HEK293 (cell line): Measurements from ENCODE around the gene FRRS1L.
A peak's percentile ranks its signal among the peaks of the same experiment; 100 is the strongest.

Experiments used
- CTCF ChIA-PET: fragments of 350-600 bp; formaldehyde crosslinking; extraction: SDS; loops from one replicate; lab custom pipeline; 2021; ENCODE audit warnings: antibody characterized with exemption; lab: Yijun Ruan, JAX
- POLR2A ChIA-PET: fragments of 300-600 bp; formaldehyde crosslinking; extraction: SDS; loops from one replicate; lab custom pipeline; 2020; ENCODE audit warnings: antibody characterized with exemption, inconsistent platforms; lab: Yijun Ruan, JAX
- H3K27ac ChIP-seq: fragments of 200-500 bp; sonication (Bioruptor generic); 2 replicates; pipeline ENCODE4 v1.5.1; 2014; ENCODE audit warnings: low read depth, low read length, control low read depth, inconsistent platforms; ENCODE audit errors: extremely low read depth
- H3K36me3 ChIP-seq, 2 experiments: fragments of 200-500 bp in 1 of 2; sonication (Bioruptor generic) in 1 of 2; 1 replicate in 1 of 2; 2 replicates in 1 of 2; pipeline ENCODE4 v1.5.1; 2014 to 2017; ENCODE audit warnings: inconsistent platforms in 2 of 2, low read length in 2 of 2; ENCODE audit not compliant: control insufficient read depth in 2 of 2, insufficient read depth in 1 of 2
- H3K4me1 ChIP-seq: fragments of 200-500 bp; sonication (Bioruptor generic); 2 replicates; pipeline ENCODE4 v1.5.1; 2014; ENCODE audit warnings: mild to moderate bottlenecking, low read length, inconsistent platforms; ENCODE audit not compliant: control insufficient read depth, insufficient read depth
- H3K4me3 ChIP-seq: 2 replicates; pipeline ENCODE4 v1.5.1; 2011; ENCODE audit warnings: low read depth, mild to moderate bottlenecking, control low read depth, low read length, moderate library complexity
- H3K9me3 ChIP-seq: fragments of 200-500 bp; sonication (Bioruptor generic); 2 replicates; pipeline ENCODE4 v1.5.1; 2014; ENCODE audit warnings: low read depth, low read length, inconsistent platforms; ENCODE audit not compliant: control insufficient read depth, insufficient read depth
- BCL11A ChIP-seq: fragments of 450-650 bp; formaldehyde crosslinking; IDR thresholded peaks from 2 replicates; pipeline ENCODE4 v1.5.1; 2016; ENCODE audit warnings: low read depth, missing biosample characterization, missing genetic modification characterization
- GFI1B ChIP-seq: fragments of 450-650 bp; formaldehyde crosslinking; IDR thresholded peaks from 2 replicates; pipeline ENCODE4 v1.5.1; 2016; ENCODE audit warnings: missing biosample characterization, missing genetic modification characterization
- HOXA7 ChIP-seq: sonication (generic); formaldehyde crosslinking; IDR thresholded peaks from 2 replicates; pipeline ENCODE4 v1.8.1; 2022; ENCODE audit warnings: missing genetic modification reagents, borderline replicate concordance
- KLF17 ChIP-seq: fragments of 450-650 bp; formaldehyde crosslinking; IDR thresholded peaks from 2 replicates; pipeline ENCODE4 v1.5.1; 2016; ENCODE audit warnings: missing biosample characterization, missing genetic modification characterization
- KLF9 ChIP-seq: fragments of 450-650 bp; formaldehyde crosslinking; IDR thresholded peaks from 2 replicates; pipeline ENCODE4 v1.5.1; 2016; ENCODE audit warnings: missing biosample characterization, missing genetic modification characterization, low read depth
- RBAK ChIP-seq: fragments of 450-650 bp; formaldehyde crosslinking; IDR thresholded peaks from 2 replicates; pipeline ENCODE4 v1.5.1; 2016; ENCODE audit warnings: missing biosample characterization, missing genetic modification characterization
- ZBTB1 ChIP-seq: fragments of 450-650 bp; formaldehyde crosslinking; IDR thresholded peaks from 2 replicates; pipeline ENCODE4 v1.5.1; 2016; ENCODE audit warnings: missing biosample characterization, missing genetic modification characterization
- ZBTB10 ChIP-seq: fragments of 450-650 bp; formaldehyde crosslinking; IDR thresholded peaks from 2 replicates; pipeline ENCODE4 v1.5.1; 2016; ENCODE audit warnings: missing biosample characterization, missing genetic modification characterization
- ZBTB20 ChIP-seq: fragments of 450-650 bp; formaldehyde crosslinking; IDR thresholded peaks from 2 replicates; pipeline ENCODE4 v1.5.1; 2016; ENCODE audit warnings: missing biosample characterization, missing genetic modification characterization
- ZFHX2 ChIP-seq: fragments of 450-650 bp; formaldehyde crosslinking; conservative IDR thresholded peaks from 2 replicates; pipeline ENCODE4 v1.5.1; 2016; ENCODE audit warnings: missing biosample characterization, missing genetic modification characterization
- ZFP3 ChIP-seq: fragments of 450-650 bp; formaldehyde crosslinking; IDR thresholded peaks from 2 replicates; pipeline ENCODE4 v1.5.1; 2016; ENCODE audit warnings: low read depth, missing biosample characterization, missing genetic modification characterization
- ZNF146 ChIP-seq: fragments of 450-650 bp; formaldehyde crosslinking; IDR thresholded peaks from 2 replicates; pipeline ENCODE4 v1.5.1; 2016; ENCODE audit warnings: missing biosample characterization, missing genetic modification characterization
- ZNF174 ChIP-seq: fragments of 450-650 bp; formaldehyde crosslinking; IDR thresholded peaks from 2 replicates; pipeline ENCODE4 v1.5.0; 2017; ENCODE audit warnings: missing biosample characterization, mild to moderate bottlenecking, missing genetic modification characterization
- ZNF211 ChIP-seq: fragments of 450-650 bp; formaldehyde crosslinking; IDR thresholded peaks from 2 replicates; pipeline ENCODE4 v1.5.1; 2016; ENCODE audit warnings: low read depth, missing biosample characterization, missing genetic modification characterization
- ZNF239 ChIP-seq: fragments of 450-650 bp; formaldehyde crosslinking; IDR thresholded peaks from 2 replicates; pipeline ENCODE4 v1.5.1; 2016; ENCODE audit warnings: missing biosample characterization, missing genetic modification characterization
- ZNF280C ChIP-seq: fragments of 450-650 bp; formaldehyde crosslinking; IDR thresholded peaks from 2 replicates; pipeline ENCODE4 v1.5.1; 2016; ENCODE audit warnings: missing biosample characterization, missing genetic modification characterization
- ZNF350 ChIP-seq: fragments of 450-650 bp; formaldehyde crosslinking; IDR thresholded peaks from 2 replicates; pipeline ENCODE4 v1.5.0; 2017; ENCODE audit warnings: missing biosample characterization, mild to moderate bottlenecking, missing genetic modification characterization
- ZNF394 ChIP-seq: fragments of 450-650 bp; formaldehyde crosslinking; IDR thresholded peaks from 2 replicates; pipeline ENCODE4 v1.5.1; 2016; ENCODE audit warnings: missing biosample characterization, missing genetic modification characterization, mild to moderate bottlenecking, moderate library complexity, borderline replicate concordance
- ZNF510 ChIP-seq: fragments of 450-650 bp; formaldehyde crosslinking; IDR thresholded peaks from 2 replicates; pipeline ENCODE4 v1.5.1; 2018; ENCODE audit warnings: mild to moderate bottlenecking, missing genetic modification characterization, missing biosample characterization; ENCODE audit not compliant: insufficient replicate concordance
- ZNF555 ChIP-seq: fragments of 450-650 bp; formaldehyde crosslinking; conservative IDR thresholded peaks from 2 replicates; pipeline ENCODE4 v1.5.1; 2017; ENCODE audit warnings: missing biosample characterization, mild to moderate bottlenecking, missing genetic modification characterization, inconsistent platforms
- ZNF658 ChIP-seq: fragments of 450-650 bp; formaldehyde crosslinking; IDR thresholded peaks from 2 replicates; pipeline ENCODE4; 2016; ENCODE audit warnings: missing biosample characterization, missing genetic modification characterization
- ZNF707 ChIP-seq: fragments of 450-650 bp; formaldehyde crosslinking; IDR thresholded peaks from 2 replicates; pipeline ENCODE4 v1.5.1; 2016; ENCODE audit warnings: missing biosample characterization, missing genetic modification characterization
- ZNF768 ChIP-seq: fragments of 450-650 bp; formaldehyde crosslinking; IDR thresholded peaks from 2 replicates; pipeline ENCODE4 v1.5.1; 2018; ENCODE audit warnings: missing biosample characterization, mild to moderate bottlenecking, missing genetic modification characterization

FRRS1L gene

GRCh38 chr9:109166771-109167601 is at the start of gene FRRS1L:
FRRS1L (minus strand) TSS chr9:109167249; CDS start chr9:109167138, 111 bp downstream.
- ChIA-PET POLR2A (no interaction called here), CTCF (interaction anchor here (0.6 to 1.3 kb wide), 4 partner anchors 15 to 353 kb away, joined by 3 to 5 read pairs (median 3); no protein-coding TSS in a partner anchor)
- no peaks in the 10 kb centered on the region; the same call in 1 of the 2 replicates for H3K4me1 ChIP-seq
- TF ChIP-seq ZNF211 (no peak), ZNF174 (tag by site-specific recombination) (no peak)
- peak within 1 kb of the TSS; percentile 4; the same call in 1 of the 2 replicates for H3K4me3 ChIP-seq
- no peaks in the 10 kb centered on the region for H3K9me3 ChIP-seq
- no peak within 1 kb of the TSS for H3K27ac ChIP-seq
- no peaks in the 10 kb centered on the region for H3K36me3 ChIP-seq

GRCh38 chr9:109214414-109214813 is 47.4 kb upstream of the FRRS1L start:
- ChIA-PET CTCF (interaction anchor here (1.3 kb wide), 1 partner anchor 256 kb away, joined by 3 read pairs; no protein-coding TSS in a partner anchor), POLR2A (interaction anchor here (0.6 kb wide), 1 partner anchor 20 kb away, joined by 3 read pairs; no protein-coding TSS in a partner anchor)
- H3K4me1 ChIP-seq: no peaks in the 10 kb centered on the region
- no peak overlapping the region for H3K27ac ChIP-seq
- no peaks in the 10 kb centered on the region for H3K9me3 ChIP-seq
- no peak for TF ChIP-seq ZNF768 (tag by site-specific recombination)
- TF ChIP-seq KLF17 (tag by site-specific recombination): no peak
- no peak for TF ChIP-seq ZBTB1 (tag by site-specific recombination)
- TF ChIP-seq ZFP3 (tag by site-specific recombination): peak; percentile 82
- TF ChIP-seq, all 188 proteins: peak for 1
- no peak overlapping the region for H3K4me3 ChIP-seq
- no peaks in the 10 kb centered on the region for H3K36me3 ChIP-seq

GRCh38 chr9:109213285-109214121 is 46.5 kb upstream of the FRRS1L start:
- H3K4me3 ChIP-seq: no peak overlapping the region
- no peaks in the 10 kb centered on the region for H3K36me3 ChIP-seq
- no peaks in the 10 kb centered on the region for H3K4me1 ChIP-seq
- ChIA-PET POLR2A (no interaction called here), CTCF (interaction anchor here (0.7 to 1.6 kb wide), 3 partner anchors 30 to 256 kb away, joined by 3 to 5 read pairs (median 3); no protein-coding TSS in a partner anchor)
- H3K9me3 ChIP-seq: no peaks in the 10 kb centered on the region
- H3K27ac ChIP-seq: no peak overlapping the region
- TF ChIP-seq ZBTB10 (tag by site-specific recombination) (no peak), ZNF394 (tag by site-specific recombination) (no peak), ZNF350 (tag by site-specific recombination) (no peak), KLF9 (no peak), ZBTB20 (tag by site-specific recombination) (no peak), ZNF510 (tag by site-specific recombination) (no peak), ZNF707 (no peak), ZNF280C (no peak), HOXA7 (CRISPR knock-in tag) (no peak), ZNF146 (no peak), ZNF555 (tag by site-specific recombination) (no peak), ZNF658 (tag by site-specific recombination) (no peak), ZNF239 (tag by site-specific recombination) (no peak), GFI1B (tag by site-specific recombination) (no peak), ZFHX2 (tag by site-specific recombination) (no peak), RBAK (no peak), BCL11A (tag by site-specific recombination) (no peak)
